ENCODE data around the gene C4orf33.
A peak's percentile ranks its signal among the peaks of the same experiment; 100 is the strongest.

The C4orf33 gene

DNA sequence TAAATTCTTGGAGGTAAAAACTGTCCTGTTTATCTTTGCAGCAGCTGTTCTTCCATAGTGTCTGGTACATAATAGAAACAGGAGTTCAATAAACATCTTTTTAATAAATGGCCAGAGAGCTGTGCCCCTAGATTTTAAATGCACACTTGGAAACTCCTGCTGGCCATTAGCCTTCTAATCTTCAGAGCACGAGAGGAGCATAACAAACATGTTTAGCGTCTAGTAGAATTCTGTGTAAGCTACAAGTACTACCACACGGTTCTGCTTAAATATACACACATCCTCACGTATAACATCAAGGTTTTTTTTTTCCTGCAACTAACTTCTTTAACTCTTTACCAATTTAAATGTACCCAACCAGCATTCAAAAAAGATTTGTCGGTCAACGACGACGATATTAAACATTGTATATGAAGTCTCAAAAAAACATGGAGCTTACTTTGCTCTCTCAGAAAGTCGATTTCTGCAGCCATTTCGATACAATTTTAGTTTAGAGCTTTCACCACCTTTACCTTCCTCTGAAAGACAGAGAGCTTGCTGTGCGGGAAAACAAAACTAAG lies 3.2 kb upstream of the C4orf33 start (continued):
- TF ChIP-seq PRDM6 (tag by site-specific recombination; IDR thresholded peaks at IDR 0.05) (no peak), WT1 (tag by site-specific recombination; IDR thresholded peaks at IDR 0.05) (no peak)

DNA sequence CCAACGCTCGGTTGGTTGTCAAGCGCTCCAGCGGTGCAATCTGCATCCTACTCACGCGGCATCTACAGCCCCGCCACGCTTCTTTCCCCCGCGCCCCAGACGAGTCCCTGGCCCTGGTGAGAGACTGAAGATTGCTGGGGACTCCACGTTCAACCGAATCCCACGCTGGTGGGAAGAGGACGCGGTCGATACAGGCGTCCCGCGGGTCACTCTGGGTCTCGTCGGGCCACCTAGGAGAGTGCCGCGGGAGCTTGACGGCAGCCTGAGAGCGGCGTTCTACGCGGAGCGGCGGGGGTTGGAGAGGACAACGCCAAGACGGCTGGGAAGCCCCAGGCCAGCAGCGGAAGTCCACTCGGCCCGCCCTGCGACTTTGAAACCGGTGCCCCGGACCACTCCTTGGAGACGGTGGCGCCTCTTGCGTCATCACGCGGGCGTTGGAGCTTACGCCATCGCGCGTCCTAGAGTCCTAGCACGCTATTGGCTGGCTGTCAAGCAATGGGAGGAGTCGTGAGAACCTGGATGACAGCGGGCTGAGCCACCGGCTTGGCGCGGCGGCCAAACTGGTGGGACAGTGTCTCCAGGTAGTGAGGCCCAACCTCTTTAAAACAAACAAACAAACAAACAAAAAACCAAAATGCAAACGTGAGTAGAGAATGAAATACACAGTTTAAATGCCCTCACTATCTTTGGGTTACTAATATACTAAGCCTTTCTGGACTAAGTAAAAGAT lies 2.6 kb upstream of the C4orf33 start, which contains the start of gene SCLT1:
Gene SCLT1, minus strand, starts transcription at position 349 of the 730 bp plus-strand sequence. CDS start 436 bp downstream, outside the sequence.
- Histone ChIP-seq H3K9me3 (ENCODE audit: control insufficient read depth, insufficient read depth, low read depth, low read length) (no peaks in the 10 kb centered on the region), H3K27ac (ENCODE audit: extremely low read depth, low read depth, low read length) (peak within 1 kb of the TSS; percentile 89), H3K4me1 (ENCODE audit: control insufficient read depth, insufficient read depth, low read length) (no peaks in the 10 kb centered on the region), H3K36me3 (ENCODE audit: control insufficient read depth in 2 of 2, insufficient read depth in 1 of 2, low read length in 2 of 2) (no peaks in the 10 kb centered on the region), H3K4me3 (ENCODE audit: low read depth, low read length) (peak within 1 kb of the TSS; percentile 88)
- CTCF ChIA-PET = no interaction called here
- POLR2A ChIA-PET = interaction anchor here (1.4 kb wide), 1 partner anchor 281 kb away, joined by 4 read pairs; no protein-coding TSS in a partner anchor
- TF ChIP-seq ZNF155 (tag by site-specific recombination; IDR thresholded peaks at IDR 0.05) (no peak), ZNF76 (tag by site-specific recombination; IDR thresholded peaks at IDR 0.05; ENCODE audit: borderline replicate concordance, low read depth) (peak; percentile 53; the same call in 1 of the 2 replicates), BCL11A (tag by site-specific recombination; IDR thresholded peaks at IDR 0.05; ENCODE audit: low read depth) (no peak), ZNF600 (tag by site-specific recombination; IDR thresholded peaks at IDR 0.05) (peak; percentile 48), SCRT2 (tag by site-specific recombination; IDR thresholded peaks at IDR 0.05) (no peak), AEBP2 (tag by site-specific recombination; IDR thresholded peaks at IDR 0.05; ENCODE audit: borderline replicate concordance) (no peak), ZNF274 (IDR thresholded peaks at IDR 0.05; ENCODE audit: low read length) (no peak), ZNF274 (tag by site-specific recombination; IDR thresholded peaks at IDR 0.05; ENCODE audit: borderline replicate concordance) (no peak), ZNF654 (tag by site-specific recombination; IDR thresholded peaks at IDR 0.05; ENCODE audit: low read depth) (no peak), ZBTB26 (tag by site-specific recombination; optimal IDR thresholded peaks at IDR 0.05) (peak; percentile 40), ZFHX2 (tag by site-specific recombination; conservative IDR thresholded peaks at IDR 0.05) (0 out of 2 replicates have a peak, but pooled peaks have one; percentile 35), ZNF670 (tag by site-specific recombination; IDR thresholded peaks at IDR 0.05; ENCODE audit: low read depth) (no peak), HOXD13 (CRISPR knock-in tag; IDR thresholded peaks at IDR 0.05; ENCODE audit: borderline replicate concordance) (no peak), ZNF596 (tag by site-specific recombination; IDR thresholded peaks at IDR 0.05) (no peak), ZNF792 (tag by site-specific recombination; IDR thresholded peaks at IDR 0.05) (no peak), ZNF629 (tag by site-specific recombination; IDR thresholded peaks at IDR 0.05) (peak; percentile 99), ZNF747 (tag by site-specific recombination; IDR thresholded peaks at IDR 0.05) (no peak), SP7 (tag by site-specific recombination; IDR thresholded peaks at IDR 0.05) (peak; percentile 56), ZSCAN4 (tag by site-specific recombination; IDR thresholded peaks at IDR 0.05) (no peak), TRIM28 (IDR thresholded peaks at IDR 0.05; ENCODE audit: borderline replicate concordance, low read length) (peak; percentile 74; the same call in 1 of the 2 replicates), ZBTB7A (tag by site-specific recombination; IDR thresholded peaks at IDR 0.05; ENCODE audit: low read depth) (no peak)
- TF ChIP-seq, protein P1, sequence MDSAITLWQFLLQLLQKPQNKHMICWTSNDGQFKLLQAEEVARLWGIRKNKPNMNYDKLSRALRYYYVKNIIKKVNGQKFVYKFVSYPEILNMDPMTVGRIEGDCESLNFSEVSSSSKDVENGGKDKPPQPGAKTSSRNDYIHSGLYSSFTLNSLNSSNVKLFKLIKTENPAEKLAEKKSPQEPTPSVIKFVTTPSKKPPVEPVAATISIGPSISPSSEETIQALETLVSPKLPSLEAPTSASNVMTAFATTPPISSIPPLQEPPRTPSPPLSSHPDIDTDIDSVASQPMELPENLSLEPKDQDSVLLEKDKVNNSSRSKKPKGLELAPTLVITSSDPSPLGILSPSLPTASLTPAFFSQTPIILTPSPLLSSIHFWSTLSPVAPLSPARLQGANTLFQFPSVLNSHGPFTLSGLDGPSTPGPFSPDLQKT (IDR thresholded peaks at IDR 0.05; ENCODE audit: borderline replicate concordance, low read depth, low read length) = peak; percentile 37; the same call in 1 of the 2 replicates
- TF ChIP-seq, protein P2, sequence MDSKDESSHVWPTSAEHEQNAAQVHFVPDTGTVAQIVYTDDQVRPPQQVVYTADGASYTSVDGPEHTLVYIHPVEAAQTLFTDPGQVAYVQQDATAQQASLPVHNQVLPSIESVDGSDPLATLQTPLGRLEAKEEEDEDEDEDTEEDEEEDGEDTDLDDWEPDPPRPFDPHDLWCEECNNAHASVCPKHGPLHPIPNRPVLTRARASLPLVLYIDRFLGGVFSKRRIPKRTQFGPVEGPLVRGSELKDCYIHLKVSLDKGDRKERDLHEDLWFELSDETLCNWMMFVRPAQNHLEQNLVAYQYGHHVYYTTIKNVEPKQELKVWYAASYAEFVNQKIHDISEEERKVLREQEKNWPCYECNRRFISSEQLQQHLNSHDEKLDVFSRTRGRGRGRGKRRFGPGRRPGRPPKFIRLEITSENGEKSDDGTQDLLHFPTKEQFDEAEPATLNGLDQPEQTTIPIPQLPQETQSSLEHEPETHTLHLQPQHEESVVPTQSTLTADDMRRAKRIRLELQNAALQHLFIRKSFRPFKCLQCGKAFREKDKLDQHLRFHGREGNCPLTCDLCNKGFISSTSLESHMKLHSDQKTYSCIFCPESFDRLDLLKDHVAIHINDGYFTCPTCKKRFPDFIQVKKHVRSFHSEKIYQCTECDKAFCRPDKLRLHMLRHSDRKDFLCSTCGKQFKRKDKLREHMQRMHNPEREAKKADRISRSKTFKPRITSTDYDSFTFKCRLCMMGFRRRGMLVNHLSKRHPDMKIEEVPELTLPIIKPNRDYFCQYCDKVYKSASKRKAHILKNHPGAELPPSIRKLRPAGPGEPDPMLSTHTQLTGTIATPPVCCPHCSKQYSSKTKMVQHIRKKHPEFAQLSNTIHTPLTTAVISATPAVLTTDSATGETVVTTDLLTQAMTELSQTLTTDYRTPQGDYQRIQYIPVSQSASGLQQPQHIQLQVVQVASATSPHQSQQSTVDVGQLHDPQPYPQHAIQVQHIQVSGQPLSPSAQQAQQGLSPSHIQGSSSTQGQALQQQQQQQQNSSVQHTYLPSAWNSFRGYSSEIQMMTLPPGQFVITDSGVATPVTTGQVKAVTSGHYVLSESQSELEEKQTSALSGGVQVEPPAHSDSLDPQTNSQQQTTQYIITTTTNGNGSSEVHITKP (tag by site-specific recombination; IDR thresholded peaks at IDR 0.05) = peak; percentile 86
